Ishikawa (cell line): ENCODE measurements around the gene SLC24A1.

Experiments used
- CEBPB ChIP-seq: IDR thresholded peaks from 2 replicates; pipeline ENCODE4 v1.6.1; 2012
- CREB1 ChIP-seq: IDR thresholded peaks from 2 replicates; pipeline ENCODE4 v1.6.1; 2012; ENCODE audit warnings: low read depth
- EGR1 ChIP-seq: IDR thresholded peaks from 2 replicates; pipeline ENCODE4 v1.6.1; 2012
- EP300 ChIP-seq: IDR thresholded peaks from 2 replicates; pipeline ENCODE4 v1.6.1; 2012; ENCODE audit warnings: borderline replicate concordance
- FOXM1 ChIP-seq: IDR thresholded peaks from 2 replicates; pipeline ENCODE4 v1.6.1; 2012; ENCODE audit warnings: low read depth, borderline replicate concordance
- MAX ChIP-seq: IDR thresholded peaks from 2 replicates; pipeline ENCODE4 v1.6.1; 2012
- NFIC ChIP-seq: IDR thresholded peaks from 2 replicates; pipeline ENCODE4 v1.6.1; 2012
- RAD21 ChIP-seq: IDR thresholded peaks from 2 replicates; pipeline ENCODE4 v1.6.1; 2012; ENCODE audit warnings: low read depth
- REST ChIP-seq: IDR thresholded peaks from 2 replicates; pipeline ENCODE4 v1.6.1; 2012; ENCODE audit warnings: low read depth, mild to moderate bottlenecking
- TAF1 ChIP-seq: IDR thresholded peaks from 2 replicates; pipeline ENCODE4 v1.6.1; 2012; ENCODE audit warnings: low read depth, mild to moderate bottlenecking
- TCF12 ChIP-seq: IDR thresholded peaks from 2 replicates; pipeline ENCODE4 v1.6.1; 2012; ENCODE audit warnings: low read depth
- TEAD4 ChIP-seq: IDR thresholded peaks from 2 replicates; pipeline ENCODE4 v1.6.1; 2012
- USF1 ChIP-seq: IDR thresholded peaks from 2 replicates; pipeline ENCODE4 v1.6.1; 2012
- YY1 ChIP-seq: IDR thresholded peaks from 2 replicates; pipeline ENCODE4 v1.6.1; 2012; ENCODE audit warnings: low read depth
- ZBTB7A ChIP-seq: IDR thresholded peaks from 2 replicates; pipeline ENCODE4 v1.6.1; 2012; ENCODE audit warnings: low read depth

Gene SLC24A1

DNA sequence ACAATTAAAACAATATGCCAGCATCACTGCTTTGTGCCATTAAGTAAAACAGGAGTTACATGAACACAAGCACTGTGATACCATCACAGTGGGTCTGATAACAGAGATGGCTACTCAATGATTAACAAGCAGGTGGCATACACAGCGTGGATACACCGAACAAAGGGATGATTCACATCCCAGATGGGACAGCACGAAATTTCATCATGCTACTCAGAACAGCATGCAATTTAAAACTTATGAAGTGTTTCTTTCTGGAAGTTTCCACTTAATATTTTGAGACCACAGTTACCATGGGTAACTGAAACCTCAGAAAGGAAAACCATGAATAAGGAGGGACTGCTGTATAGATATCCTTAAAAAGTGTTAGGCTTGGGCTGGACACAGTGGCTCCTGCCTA lies 44.5 kb downstream of the SLC24A1 start:
- TF ChIP-seq USF1 = no peak
- no peak for TF ChIP-seq CEBPB
- TF ChIP-seq EGR1 = no peak
- TF ChIP-seq TAF1 = no peak

GRCh38 chr15:65675551-65675950 lies 53.8 kb downstream of the SLC24A1 start:
- TF ChIP-seq NFIC (no peak), REST (no peak), YY1 (no peak), TAF1 (no peak), CREB1 (no peak), ZBTB7A (no peak), TEAD4 (no peak), EGR1 (no peak), TCF12 (no peak), EP300 (no peak), MAX (no peak), USF1 (no peak), RAD21 (no peak)

DNA sequence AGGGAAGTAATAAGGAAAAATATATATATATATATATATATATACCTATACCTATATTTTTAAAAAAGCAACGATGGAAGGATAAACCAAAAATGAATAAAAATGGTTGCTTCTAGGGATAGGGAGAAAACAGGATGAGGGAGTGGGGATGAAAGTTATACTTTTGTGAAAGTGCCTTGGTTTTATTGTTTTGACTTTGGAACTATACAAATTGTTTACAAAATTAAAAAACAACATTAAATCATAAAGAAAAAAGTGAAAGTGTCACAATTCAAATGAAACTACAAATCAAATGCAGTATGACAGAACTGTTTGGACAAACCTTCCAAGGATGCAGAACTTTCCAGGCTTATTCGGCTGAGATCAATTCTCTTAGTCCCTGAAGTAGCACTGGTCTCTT lies 54.4 kb downstream of the SLC24A1 start:
- no peak for TF ChIP-seq TEAD4
- no peak for TF ChIP-seq MAX
- TF ChIP-seq TCF12 = no peak
- TF ChIP-seq RAD21 = no peak
- no peak for TF ChIP-seq EP300
- no peak for TF ChIP-seq USF1

- TF ChIP-seq TEAD4 (no peak), YY1 (no peak), RAD21 (no peak), FOXM1 (no peak), EGR1 (no peak), TAF1 (no peak), MAX (no peak), REST (no peak), EP300 (no peak), TCF12 (no peak), USF1 (no peak)
These were observed 58.8 kb downstream of the SLC24A1 start for GRCh38 chr15:65680544-65680943.

- TF ChIP-seq FOXM1 (no peak), TCF12 (no peak), ZBTB7A (no peak), TAF1 (no peak), YY1 (no peak), CEBPB (no peak), CREB1 (no peak), USF1 (no peak), EP300 (no peak), TEAD4 (no peak), NFIC (no peak), RAD21 (no peak), EGR1 (no peak), REST (no peak), MAX (no peak)
These were observed 60.7 kb downstream of the SLC24A1 start for GRCh38 chr15:65682404-65682911.
